LHCN-M2 (cell line): Measurements from ENCODE around the gene EFNB3. TPM values are rescaled to one million over a fixed set of nuclear protein-coding genes. Genes with fewer than 3 reads are reported as not detected.

ENCODE experiments used
- DNase-seq: peaks from one replicate; pipeline ENCODE4 v3.0.0-alpha.2; 2012; ENCODE audit warnings: low read depth
- polyA plus RNA-seq: library from polyadenylated mRNA; unstranded; fragments of >200 nt; gene quantifications from one replicate; pipeline ENCODE4 v1.2.1, GENCODE V29; 2012; ENCODE audit warnings: missing spikeins
- total RNA-seq: library from RNA; depleted of rRNA; stranded (reverse); fragments of >200 nt; gene quantifications from 2 replicates; pipeline ENCODE4 v1.2.3, GENCODE V29; 2014; rRNA removed

Gene EFNB3
- 0.75 and 0.90 TPM in 2 replicates for total RNA-seq
- polyA plus RNA-seq, result 1.1 TPM

DNA sequence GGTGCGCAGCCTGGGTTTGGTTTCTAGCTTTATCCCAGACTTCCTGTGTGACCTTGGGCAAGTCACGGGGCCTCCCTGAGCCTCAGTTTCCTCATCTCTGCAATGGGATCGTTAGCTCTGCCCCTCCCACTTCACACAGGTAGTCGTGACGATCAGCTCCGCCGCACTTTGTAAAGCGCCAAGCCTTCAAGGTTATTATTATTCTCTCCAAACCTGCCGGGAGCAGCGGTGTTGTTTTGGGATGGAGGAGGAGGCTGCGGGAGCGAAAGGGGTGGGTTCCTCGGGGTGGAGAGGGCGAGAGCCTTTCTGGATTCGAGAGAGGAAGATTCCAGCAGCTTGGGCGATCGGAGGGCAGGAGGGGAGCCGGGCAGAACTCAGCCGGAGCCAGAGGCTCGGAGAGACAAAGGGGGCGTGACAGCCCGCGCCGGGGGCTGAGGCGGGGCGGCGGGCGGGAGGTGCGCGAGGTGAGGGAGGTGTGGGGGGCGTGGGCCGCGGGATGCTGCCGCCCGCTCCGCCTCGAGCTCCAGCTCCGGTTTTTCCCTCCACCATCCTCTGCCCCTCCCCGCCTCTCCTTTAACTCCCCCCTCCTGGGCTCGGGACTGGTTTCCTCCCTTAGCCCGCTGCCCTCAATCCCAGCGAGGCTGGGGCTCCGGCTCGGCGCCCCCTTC, at the start of gene EFNB3:
Gene EFNB3 (plus strand): TSS at position 602 of the 668 bp plus-strand sequence. CDS start 397 bp downstream, outside the sequence.
- no peak for DNase-seq

GRCh38 chr17:7655541-7655840, 49.5 kb upstream of the EFNB3 start:
- no peak for DNase-seq

DNA sequence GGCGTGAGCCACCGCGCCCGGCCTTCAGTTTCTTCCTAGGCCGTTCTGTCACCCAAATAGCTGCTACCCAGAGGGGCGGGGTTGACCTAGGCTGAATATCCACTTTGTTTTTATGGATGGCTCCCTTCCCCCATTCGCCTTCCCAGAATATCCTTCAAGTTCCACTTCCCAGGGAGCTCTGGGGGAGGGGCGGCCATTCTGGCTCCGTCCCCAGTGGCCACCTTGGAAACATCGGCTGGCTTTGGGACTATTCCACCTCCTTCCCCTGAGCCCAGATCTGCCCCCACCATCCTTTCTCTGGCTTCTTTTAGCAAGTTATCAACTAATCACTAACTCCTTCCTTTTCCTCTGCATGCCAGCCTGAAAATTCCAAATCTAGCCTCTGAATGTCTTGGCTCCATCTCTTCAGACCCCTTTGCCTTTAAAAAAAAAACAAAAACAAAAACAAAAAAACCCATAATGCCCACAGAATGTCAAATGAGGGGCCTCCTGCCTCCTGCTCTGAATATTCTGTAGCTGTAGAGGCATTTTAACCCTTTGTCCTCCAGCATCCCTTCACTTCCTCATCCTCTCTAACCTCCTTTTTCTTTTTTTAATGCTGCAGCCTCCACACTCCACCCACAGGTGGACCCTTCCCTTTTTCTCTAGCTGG, 47.9 kb upstream of the EFNB3 start:
- DNase-seq, result no peak

GRCh38 chr17:7667656-7668406, 37.2 kb upstream of the EFNB3 start:
- DNase-seq, result no peak

DNA sequence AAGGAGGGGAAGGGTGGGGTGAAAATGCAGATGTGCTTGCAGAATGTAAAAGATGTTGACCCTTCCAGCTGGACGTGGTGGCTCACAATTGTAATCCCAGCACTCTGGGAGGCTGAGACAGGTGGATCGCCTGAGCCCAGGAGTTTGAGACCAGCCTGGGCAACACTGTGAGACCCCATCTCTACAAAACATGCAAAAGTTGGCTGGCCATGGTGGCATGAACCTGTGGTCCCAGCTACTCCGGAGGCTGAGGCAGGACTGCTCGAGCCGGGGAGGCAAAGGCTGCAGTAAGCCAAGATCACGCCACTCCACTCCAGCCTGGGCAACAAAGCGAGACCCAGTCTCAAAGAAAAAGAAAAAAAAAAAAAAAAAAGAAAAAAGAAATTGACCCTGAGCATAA, 36.5 kb upstream of the EFNB3 start:
- DNase-seq, result no peak

GRCh38 chr17:7673239-7673638, 31.8 kb upstream of the EFNB3 start:
- peak; percentile 23 for DNase-seq

- no peak for DNase-seq
These were observed 30.1 kb upstream of the EFNB3 start for GRCh38 chr17:7674934-7675333.

DNA sequence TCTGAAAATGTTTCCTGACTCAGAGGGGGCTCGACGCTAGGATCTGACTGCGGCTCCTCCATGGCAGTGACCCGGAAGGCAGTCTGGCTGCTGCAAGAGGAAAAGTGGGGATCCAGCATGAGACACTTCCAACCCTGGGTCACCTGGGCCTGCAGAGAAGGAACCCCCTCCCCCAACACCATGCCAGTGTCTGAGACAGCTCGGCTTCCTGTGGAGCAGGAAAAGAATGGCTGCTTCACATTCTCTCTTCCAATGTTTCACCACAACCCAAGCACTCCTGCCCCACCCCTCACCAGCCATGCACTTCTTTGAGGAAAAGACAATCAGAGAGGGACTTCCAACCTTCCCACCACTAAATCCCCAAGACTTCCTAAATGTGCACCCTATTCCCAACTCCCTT, 28.5 kb upstream of the EFNB3 start:
- no peak for DNase-seq

DNA sequence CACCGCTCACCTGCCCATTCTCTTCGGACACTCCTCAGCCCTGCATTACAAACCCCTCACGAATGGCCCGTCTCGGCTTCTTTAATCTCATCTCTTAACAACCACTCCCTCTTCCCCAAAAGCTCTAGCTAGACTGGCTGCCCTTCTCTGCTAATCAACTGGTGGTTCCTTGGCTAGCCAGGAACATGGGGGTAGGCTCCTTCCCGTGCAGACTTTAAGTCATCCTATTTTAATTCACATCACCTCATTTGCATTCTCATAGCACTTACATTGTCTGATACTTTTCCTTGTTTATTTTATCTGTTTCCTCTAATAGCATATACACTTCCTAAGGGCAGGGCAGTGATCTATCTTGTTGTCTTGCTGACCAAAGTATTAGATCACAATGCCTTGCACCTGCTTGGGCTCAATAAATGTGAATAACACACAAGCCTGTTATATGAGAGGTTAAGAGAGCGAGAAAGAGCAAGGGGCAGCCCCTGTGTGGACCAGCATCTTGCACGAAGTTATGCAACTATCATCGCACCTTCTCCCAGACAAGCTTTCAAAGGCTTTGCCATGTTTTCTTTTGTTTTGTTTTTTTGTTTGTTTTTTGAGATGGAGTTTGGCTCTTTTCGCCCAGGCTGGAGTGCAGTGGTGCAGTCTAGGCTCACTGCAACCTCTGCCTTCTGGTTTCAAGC, 27.5 kb upstream of the EFNB3 start:
- DNase-seq, result no peak

- DNase-seq, result no peak
These were observed 20.0 kb upstream of the EFNB3 start for GRCh38 chr17:7684851-7685532.

DNA sequence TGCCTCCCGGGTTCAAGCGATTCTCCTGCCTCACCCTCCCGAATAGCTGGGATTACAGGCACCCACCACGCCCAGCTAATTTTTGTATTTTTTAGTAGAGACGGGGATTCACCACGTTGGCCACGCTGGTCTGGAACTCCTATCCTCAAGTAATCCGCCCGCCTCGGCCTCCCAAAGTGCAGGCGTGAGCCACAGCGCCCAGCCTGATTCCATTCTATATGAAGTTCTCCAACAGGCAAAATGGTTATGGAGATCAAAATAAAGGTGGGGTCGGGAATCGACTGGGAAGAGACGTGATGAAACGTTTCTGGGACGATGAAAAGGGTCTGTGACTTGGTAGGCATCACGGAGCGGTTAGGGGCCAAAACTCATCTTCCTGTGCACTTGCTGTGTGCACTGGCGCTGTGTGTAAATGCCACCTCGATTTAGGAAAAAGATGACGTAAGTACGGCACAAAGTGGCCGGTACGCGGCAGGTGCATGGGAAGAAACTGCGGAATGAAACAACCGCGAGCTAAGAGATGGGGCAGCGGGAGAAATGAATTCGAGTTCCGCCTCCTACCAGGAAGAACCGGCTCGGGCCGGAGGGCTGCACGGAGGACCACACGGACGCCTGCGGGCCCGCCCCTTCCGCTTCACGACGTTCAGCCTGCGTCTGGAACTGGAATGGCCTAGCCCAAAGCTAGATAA, 19.3 kb upstream of the EFNB3 start:
- peak; percentile 92 for DNase-seq

- DNase-seq, result peak; percentile 84
These were observed 18.6 kb upstream of the EFNB3 start for GRCh38 chr17:7686222-7687071.

DNA sequence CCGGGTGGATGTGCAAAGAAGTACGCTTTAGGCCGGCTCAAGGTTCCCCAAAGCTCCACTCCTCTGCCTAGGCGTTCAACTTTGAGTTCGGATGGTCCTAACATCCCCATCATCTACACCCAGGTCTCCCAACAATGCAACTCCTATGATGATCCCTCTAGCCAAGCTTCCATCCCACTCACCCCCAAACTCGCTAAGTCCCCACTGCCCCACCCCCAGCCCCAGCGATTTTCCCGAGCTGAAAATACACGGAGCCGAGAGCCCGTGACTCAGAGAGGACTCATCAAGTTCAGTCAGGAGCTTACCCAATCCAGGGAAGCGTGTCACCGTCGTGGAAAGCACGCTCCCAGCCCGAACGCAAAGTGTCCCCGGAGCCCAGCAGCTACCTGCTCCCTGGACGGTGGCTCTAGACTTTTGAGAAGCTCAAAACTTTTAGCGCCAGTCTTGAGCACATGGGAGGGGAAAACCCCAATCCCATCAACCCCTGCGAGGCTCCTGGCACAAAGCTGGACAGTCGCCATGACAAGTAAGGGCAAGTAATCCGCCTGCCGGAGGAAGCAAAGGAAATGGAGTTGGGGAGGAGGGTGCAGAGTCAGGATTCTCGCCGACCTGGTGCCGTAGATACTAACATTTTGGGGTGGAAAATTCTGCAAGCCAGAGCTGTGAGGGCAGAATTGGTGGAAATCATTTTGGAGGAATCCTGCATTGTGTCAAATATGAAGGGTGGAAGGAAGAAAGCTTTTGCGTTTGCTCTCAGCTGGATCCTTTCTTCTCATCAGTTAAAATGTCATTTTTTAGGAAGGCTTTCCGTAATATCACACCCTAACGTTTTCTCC, 17.7 kb upstream of the EFNB3 start, which contains the start of gene TP53:
Gene TP53 (minus strand): TSS at position 419 of the 836 bp plus-strand sequence. CDS start 10,896 bp downstream, outside the sequence.
- peak; percentile 91 for DNase-seq

- peak; percentile 99 for DNase-seq
These were observed 16.8 kb upstream of the EFNB3 start, which contains the start of gene WRAP53 for GRCh38 chr17:7687908-7688807. Gene WRAP53, plus strand, starts transcription at chr17:7688477. Its CDS starts 172 bp downstream, at chr17:7688649.

DNA sequence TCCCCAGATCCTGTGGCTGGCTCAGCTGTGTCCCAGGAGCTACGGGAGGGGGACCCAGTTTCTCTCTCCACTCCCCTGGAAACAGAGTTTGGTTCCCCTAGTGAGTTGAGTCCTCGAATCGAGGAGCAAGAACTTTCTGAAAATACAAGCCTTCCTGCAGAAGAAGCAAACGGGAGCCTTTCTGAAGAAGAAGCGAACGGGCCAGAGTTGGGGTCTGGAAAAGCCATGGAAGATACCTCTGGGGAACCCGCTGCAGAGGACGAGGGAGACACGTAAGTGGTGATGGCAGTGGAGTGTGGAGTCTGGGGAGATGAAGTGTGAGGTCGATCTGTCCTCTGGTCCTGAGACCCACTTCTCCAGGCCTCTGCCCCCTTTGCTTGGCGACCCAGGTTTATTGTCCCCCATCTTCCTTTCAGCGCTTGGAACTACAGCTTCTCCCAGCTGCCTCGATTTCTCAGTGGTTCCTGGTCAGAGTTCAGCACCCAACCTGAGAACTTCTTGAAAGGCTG, 16.1 kb upstream of the EFNB3 start:
- no peak for DNase-seq

DNA sequence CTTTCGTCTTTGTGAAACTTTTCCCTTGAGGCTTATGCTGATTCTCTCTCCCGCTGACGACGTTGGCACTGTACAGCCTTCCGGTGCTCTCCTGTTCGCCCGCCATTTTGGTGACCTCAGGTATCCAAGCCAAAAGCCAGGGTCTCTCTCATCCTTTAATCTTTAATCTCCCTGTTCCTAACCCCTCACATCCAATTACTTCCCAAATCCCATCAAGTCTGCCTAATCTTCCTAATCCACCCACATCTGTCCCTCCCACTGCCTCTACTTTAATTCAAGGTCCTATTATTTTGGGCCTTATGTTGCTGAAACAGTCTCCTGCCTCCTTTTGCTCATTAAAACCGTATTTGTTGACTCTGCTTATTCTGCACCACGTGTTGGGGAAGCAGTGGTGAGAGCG, 9.4 kb upstream of the EFNB3 start:
- DNase-seq, result no peak

GRCh38 chr17:7697828-7698588, 7.0 kb upstream of the EFNB3 start:
- DNase-seq, result no peak
